Measurements from ENCODE around the gene LSM14B. TPM values are rescaled to one million over a fixed set of nuclear protein-coding genes. Genes with fewer than 3 reads are reported as not detected.

LSM14B gene
- total RNA-seq, 1 experiment from 2014 or later, result 82.4 TPM

DNA sequence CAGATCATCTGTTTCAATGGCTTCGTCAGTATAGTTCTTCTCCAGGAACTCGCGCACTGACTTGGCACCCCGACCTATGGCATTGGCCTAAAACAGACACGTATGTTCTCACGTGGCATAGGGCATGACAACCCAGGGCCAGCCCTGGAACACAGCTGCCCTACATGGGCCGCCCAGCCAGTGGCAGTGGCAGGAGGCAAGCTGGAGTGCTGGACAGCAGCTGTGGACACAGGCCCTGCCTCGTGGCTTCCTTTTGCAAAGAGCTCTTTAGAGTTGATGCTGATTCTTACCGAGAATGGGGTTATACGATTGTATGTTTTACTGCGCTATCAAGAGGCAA is 15.9 kb downstream of the LSM14B start:
- H3K4me2 ChIP-seq (ENCODE audit: insufficient read depth, insufficient read length, low read length), result no peak overlapping the region
- no peak overlapping the region for H3K9ac ChIP-seq (ENCODE audit: extremely low read depth, insufficient read length, low read length)
- no peaks in the 10 kb centered on the region for H3K9me3 ChIP-seq (ENCODE audit: control insufficient read depth, low read depth, low read length)
- H2BK5ac ChIP-seq (ENCODE audit: insufficient read length, low read length), result no peak overlapping the region
- H3K9me3 Mint-ChIP-seq, result no peaks in the 10 kb centered on the region
- TF ChIP-seq, protein P1, sequence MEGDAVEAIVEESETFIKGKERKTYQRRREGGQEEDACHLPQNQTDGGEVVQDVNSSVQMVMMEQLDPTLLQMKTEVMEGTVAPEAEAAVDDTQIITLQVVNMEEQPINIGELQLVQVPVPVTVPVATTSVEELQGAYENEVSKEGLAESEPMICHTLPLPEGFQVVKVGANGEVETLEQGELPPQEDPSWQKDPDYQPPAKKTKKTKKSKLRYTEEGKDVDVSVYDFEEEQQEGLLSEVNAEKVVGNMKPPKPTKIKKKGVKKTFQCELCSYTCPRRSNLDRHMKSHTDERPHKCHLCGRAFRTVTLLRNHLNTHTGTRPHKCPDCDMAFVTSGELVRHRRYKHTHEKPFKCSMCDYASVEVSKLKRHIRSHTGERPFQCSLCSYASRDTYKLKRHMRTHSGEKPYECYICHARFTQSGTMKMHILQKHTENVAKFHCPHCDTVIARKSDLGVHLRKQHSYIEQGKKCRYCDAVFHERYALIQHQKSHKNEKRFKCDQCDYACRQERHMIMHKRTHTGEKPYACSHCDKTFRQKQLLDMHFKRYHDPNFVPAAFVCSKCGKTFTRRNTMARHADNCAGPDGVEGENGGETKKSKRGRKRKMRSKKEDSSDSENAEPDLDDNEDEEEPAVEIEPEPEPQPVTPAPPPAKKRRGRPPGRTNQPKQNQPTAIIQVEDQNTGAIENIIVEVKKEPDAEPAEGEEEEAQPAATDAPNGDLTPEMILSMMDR (conservative IDR thresholded peaks at IDR 0.05), result no peak
- H4K91ac ChIP-seq (ENCODE audit: insufficient read length, low read depth, low read length), result no peak overlapping the region
- no peak overlapping the region for H3K18ac ChIP-seq (ENCODE audit: insufficient read length, low read depth, low read length)
- no peak overlapping the region for H3K23ac ChIP-seq (ENCODE audit: insufficient read length, low read depth, low read length)
- H3K27ac ChIP-seq (ENCODE audit: insufficient read length, low read depth, low read length), result no peak overlapping the region
- peak overlapping the region in 2 of 3 experiments; percentile 70 to 82; a peak in 3 of 7 replicates for H3K27ac Mint-ChIP-seq
- no peak overlapping the region for H3K56ac ChIP-seq (ENCODE audit: insufficient read length, low read depth, low read length)
- H4K20me1 ChIP-seq (ENCODE audit: control insufficient read depth, insufficient read depth, insufficient read length), result no peaks in the 10 kb centered on the region
- no peak overlapping the region for H2BK120ac ChIP-seq (ENCODE audit: low read depth, low read length, poor library complexity, severe bottlenecking)
- no peak overlapping the region for H2BK12ac ChIP-seq (ENCODE audit: insufficient read length, low read depth, low read length)
- no peak overlapping the region for H2BK20ac ChIP-seq (ENCODE audit: low read depth, low read length, poor library complexity, severe bottlenecking)
- H4K8ac ChIP-seq (replicated peaks; ENCODE audit: insufficient read length, low read depth, low read length), result no peak overlapping the region
- peaks cover 7% of the 10 kb centered on the region for H3K23me2 ChIP-seq (ENCODE audit: insufficient read length, low read depth, low read length, poor library complexity, severe bottlenecking)
- H3T11ph ChIP-seq (ENCODE audit: low read length), result no peak overlapping the region
- H3K79me1 ChIP-seq (ENCODE audit: insufficient read depth, low read depth, low read length, poor library complexity, severe bottlenecking), result no peaks in the 10 kb centered on the region
- no peak overlapping the region for H4K5ac ChIP-seq (ENCODE audit: insufficient read length, low read depth, low read length)
- peaks cover 18% of the 10 kb centered on the region; the same call in 1 of the 2 replicates for H3K79me2 ChIP-seq (ENCODE audit: insufficient read depth, low read length)
- H2BK15ac ChIP-seq (ENCODE audit: low read depth, low read length), result no peak overlapping the region
- peaks cover 42 to 91% (median 72%) of the 10 kb centered on the region in 3 experiments; a peak in 6 of 7 replicates for H3K36me3 Mint-ChIP-seq (ENCODE audit: insufficient read depth in 1 of 3, low read depth in 3 of 3)
- H3K27me3 ChIP-seq (ENCODE audit: insufficient read depth, low read length), result no peaks in the 10 kb centered on the region
- no peak overlapping the region for H3K14ac ChIP-seq (ENCODE audit: insufficient read depth, low read length)
- no peaks in the 10 kb centered on the region for H3K4me1 ChIP-seq (ENCODE audit: insufficient read depth, low read length)
- peaks cover 15% of the 10 kb centered on the region in 2 experiments for H3K4me1 Mint-ChIP-seq
- no peak overlapping the region for H3K4ac ChIP-seq (ENCODE audit: low read depth, low read length)
- no peak for DNase-seq
- WGBS (ENCODE audit: extremely low coverage, insufficient read length, low lambda C conversion rate), result no CpG with 5 or more reads among the region's 11 CpGs
- 0 out of 5 replicates have a peak overlapping the region, but pooled peaks of 1 of the 2 experiments have one; percentile 14 for H3K4me3 Mint-ChIP-seq
- H2AK5ac ChIP-seq (ENCODE audit: insufficient read length, low read length), result no peak overlapping the region
- H3K27me3 Mint-ChIP-seq (ENCODE audit: low read depth), result no peaks in the 10 kb centered on the region; the same call in 1 of the 2 replicates
- H2AFZ ChIP-seq (ENCODE audit: low read length), result no peak overlapping the region

Data from H9 (cell line).